Lower leg skin (tissue), 4 donors: Measurements from ENCODE around the gene PCMT1. TPM values are rescaled to one million over a fixed set of nuclear protein-coding genes. Genes with fewer than 3 reads are reported as not detected.

Experiments used
- DNase-seq, 2 donors: peaks; one replicate each; pipeline ENCODE4 v3.0.0-alpha.2; 2019; ENCODE audit warnings: low spot score in 2 of 2
- H3K4me3 ChIP-seq: fragments of 200-600 bp; sonication (generic); 2 replicates; pipeline ENCODE4 v1.5.1; 2017; ENCODE audit warnings: mild to moderate bottlenecking, low read depth; ENCODE audit not compliant: poor library complexity, severe bottlenecking
- CTCF ChIP-seq, 3 donors: fragments of 450-650 bp; IDR thresholded peaks; one replicate each; pipeline ENCODE4 v1.5.1; 2016; ENCODE audit warnings: antibody characterized with exemption in 3 of 3, mild to moderate bottlenecking in 3 of 3, moderate library complexity in 2 of 3
- POLR2A ChIP-seq, 2 donors: fragments of 450-650 bp; IDR thresholded peaks; one replicate each; pipeline ENCODE4 v1.6.1; 2016 to 2017; ENCODE audit warnings: antibody characterized with exemption in 2 of 2, mild to moderate bottlenecking in 1 of 2, moderate library complexity in 1 of 2
- whole genome bisulfite sequencing, 2 donors: methylation state at CpG; one replicate each; pipeline ENCODE4 v1.1.5; 2018; 5-methylcytosine and 5-hydroxymethylcytosine counted together
- intact Hi-C: fragments of 100-400 bp; cut with DNase I; formaldehyde crosslinking; loops from one replicate; pipeline ENCODE4 v1.15.0; 2023; ENCODE audit warnings: low total_unique reads
- total RNA-seq, 4 donors: library from RNA; depleted of rRNA; stranded (reverse); fragments of >200 nt; gene quantifications; one replicate each; pipeline ENCODE4 v1.1.0, GENCODE V29; 2016

PCMT1 gene
- total RNA-seq, 4 donors from 2014 or later = 68.4 to 93.5 (median 78.3) TPM

- peak overlapping the region; percentile 95 for H3K4me3 ChIP-seq
- TF ChIP-seq POLR2A (IDR thresholded peaks at IDR 0.05) (no peak), CTCF (IDR thresholded peaks at IDR 0.05) (no peak)
- 0% methylated on average over 9 of the region's 9 CpGs for WGBS, 2 donors
- DNase-seq = no peak
- intact Hi-C loops = no loop called here
Measured at GRCh38 chr6:149717255-149717587, 32.3 kb upstream of the PCMT1 start.

- no peak for TF ChIP-seq CTCF (IDR thresholded peaks at IDR 0.05)
- TF ChIP-seq POLR2A (IDR thresholded peaks at IDR 0.05) = no peak
- peak within 1 kb of the TSS; percentile 95 for H3K4me3 ChIP-seq
- intact Hi-C loops = no loop called here
- 0% methylated on average over 41 to 52 of the region's 82 CpGs for WGBS, 2 donors
- peak; percentile 80 to 98 for DNase-seq
Measured at GRCh38 chr6:149717588-149718458, 31.7 kb upstream of the PCMT1 start, which contains the start of gene LATS1. Gene LATS1 (minus strand): TSS chr6:149718101. CDS start chr6:149702126, 15,975 bp downstream.

- no peak overlapping the region for H3K4me3 ChIP-seq
- WGBS, 2 donors = 92 to 96% methylated on average over 3 of the region's 3 CpGs
- intact Hi-C loops = no loop called here
- DNase-seq = no peak
- TF ChIP-seq CTCF (IDR thresholded peaks at IDR 0.05) (no peak), POLR2A (IDR thresholded peaks at IDR 0.05) (no peak)
Measured at GRCh38 chr6:149719531-149719930, 30.0 kb upstream of the PCMT1 start.

- no peak for DNase-seq
- H3K4me3 ChIP-seq = no peak overlapping the region
- WGBS, 2 donors = 88 to 90% methylated on average over 4 of the region's 4 CpGs
- TF ChIP-seq CTCF (IDR thresholded peaks at IDR 0.05) (no peak), POLR2A (IDR thresholded peaks at IDR 0.05) (no peak)
- intact Hi-C loops = no loop called here
Measured at GRCh38 chr6:149723262-149723661, 26.3 kb upstream of the PCMT1 start.

- TF ChIP-seq POLR2A (IDR thresholded peaks at IDR 0.05) (no peak), CTCF (IDR thresholded peaks at IDR 0.05) (peak in 1 of 3 donors; percentile 37)
- 52% methylated on average over 10 of the region's 10 CpGs for WGBS, 2 donors
- peak in 1 of 2 donors; percentile 48 for DNase-seq
- intact Hi-C loops = no loop called here
- no peak overlapping the region for H3K4me3 ChIP-seq
Measured at GRCh38 chr6:149723771-149724417, 25.6 kb upstream of the PCMT1 start.
